Measurements from ENCODE around the gene FAR2. TPM values are rescaled to one million over a fixed set of nuclear protein-coding genes. Genes with fewer than 3 reads are reported as not detected.

Gene FAR2
- total RNA-seq, 1 donor, result 5.6 TPM

DNA sequence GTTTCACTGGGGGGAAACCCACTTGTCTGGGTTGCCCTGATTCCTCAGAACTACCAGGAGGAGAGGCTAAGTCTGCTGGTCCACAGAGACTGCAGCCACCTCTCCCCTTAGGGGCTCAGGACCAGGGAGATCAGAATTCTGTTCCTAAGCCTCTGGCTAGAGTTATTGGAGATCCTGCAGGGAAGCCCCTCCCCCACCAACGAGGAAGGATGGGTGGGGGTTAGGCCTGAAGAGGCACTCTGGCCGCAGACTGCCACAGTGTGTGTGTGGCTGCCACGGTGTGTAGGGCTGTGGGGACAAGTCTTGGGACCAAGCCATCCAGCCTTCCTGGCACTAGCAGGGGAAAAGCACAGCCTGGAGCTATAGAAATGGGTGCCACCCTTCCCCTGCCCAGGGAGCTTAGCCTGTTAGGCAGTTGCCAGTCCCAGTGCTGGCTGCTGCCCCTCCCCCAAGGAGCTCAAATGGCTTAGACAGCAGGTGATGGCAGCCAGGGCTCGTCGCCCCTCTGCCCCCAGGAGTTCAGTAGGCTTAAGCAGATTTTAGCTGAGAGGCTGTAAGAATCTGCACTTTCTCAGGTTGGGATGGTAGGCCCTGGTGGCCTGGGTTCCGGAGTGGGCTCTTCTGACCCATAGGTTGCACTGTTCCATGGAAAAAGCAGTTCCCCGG, 124.2 kb downstream of the FAR2 start:
- TF ChIP-seq, protein P1, sequence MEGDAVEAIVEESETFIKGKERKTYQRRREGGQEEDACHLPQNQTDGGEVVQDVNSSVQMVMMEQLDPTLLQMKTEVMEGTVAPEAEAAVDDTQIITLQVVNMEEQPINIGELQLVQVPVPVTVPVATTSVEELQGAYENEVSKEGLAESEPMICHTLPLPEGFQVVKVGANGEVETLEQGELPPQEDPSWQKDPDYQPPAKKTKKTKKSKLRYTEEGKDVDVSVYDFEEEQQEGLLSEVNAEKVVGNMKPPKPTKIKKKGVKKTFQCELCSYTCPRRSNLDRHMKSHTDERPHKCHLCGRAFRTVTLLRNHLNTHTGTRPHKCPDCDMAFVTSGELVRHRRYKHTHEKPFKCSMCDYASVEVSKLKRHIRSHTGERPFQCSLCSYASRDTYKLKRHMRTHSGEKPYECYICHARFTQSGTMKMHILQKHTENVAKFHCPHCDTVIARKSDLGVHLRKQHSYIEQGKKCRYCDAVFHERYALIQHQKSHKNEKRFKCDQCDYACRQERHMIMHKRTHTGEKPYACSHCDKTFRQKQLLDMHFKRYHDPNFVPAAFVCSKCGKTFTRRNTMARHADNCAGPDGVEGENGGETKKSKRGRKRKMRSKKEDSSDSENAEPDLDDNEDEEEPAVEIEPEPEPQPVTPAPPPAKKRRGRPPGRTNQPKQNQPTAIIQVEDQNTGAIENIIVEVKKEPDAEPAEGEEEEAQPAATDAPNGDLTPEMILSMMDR (IDR thresholded peaks at IDR 0.05; ENCODE audit: insufficient read depth, low read depth, low read length), result no peak
- H3K4me3 ChIP-seq (ENCODE audit: low read depth, low read length), result no peak overlapping the region
- no peak for DNase-seq (ENCODE audit: low read depth)

DNA sequence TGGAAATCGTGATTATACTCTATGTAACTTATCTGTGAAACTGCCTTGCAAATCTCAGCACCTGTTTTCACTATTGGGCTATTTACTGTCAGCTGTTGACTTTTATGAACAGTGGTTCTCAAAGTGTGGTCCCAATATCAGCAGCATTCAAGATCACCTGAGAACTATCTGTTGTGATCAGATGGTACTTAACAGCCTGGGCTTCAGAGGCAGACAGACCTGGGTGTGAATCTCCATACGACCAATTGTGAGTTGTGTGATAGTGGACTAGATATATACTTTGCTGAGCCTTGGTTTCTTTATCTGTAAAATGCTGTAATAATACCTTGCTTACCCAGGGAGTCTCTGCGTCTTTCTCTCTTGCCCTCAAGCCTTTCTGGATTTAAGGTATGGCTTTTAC, 126.8 kb downstream of the FAR2 start:
- TF ChIP-seq, protein P1 (IDR thresholded peaks at IDR 0.05; ENCODE audit: insufficient read depth, low read depth, low read length), result no peak
- no peak for DNase-seq (ENCODE audit: low read depth)
- H3K4me3 ChIP-seq (ENCODE audit: low read depth, low read length), result no peak overlapping the region

DNA sequence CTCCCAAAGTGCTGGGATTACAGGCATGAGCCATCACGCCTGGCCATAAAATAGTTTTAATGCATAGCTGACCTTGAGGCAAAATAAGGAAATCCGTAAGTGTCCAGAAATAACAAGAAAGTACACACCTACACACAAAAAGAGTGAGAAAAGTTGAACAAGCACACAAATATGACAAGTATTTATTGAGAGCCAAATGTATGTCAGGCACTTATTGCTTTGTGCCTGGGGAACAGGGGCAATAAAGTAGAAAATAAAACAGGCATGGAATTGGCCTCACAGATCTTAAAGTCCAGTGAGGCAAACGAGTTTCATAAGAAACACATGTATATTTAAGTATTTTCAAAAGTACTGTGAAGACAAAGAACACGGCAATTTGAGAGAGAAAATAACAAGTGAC, 128.2 kb downstream of the FAR2 start:
- DNase-seq (ENCODE audit: low read depth), result no peak

DNA sequence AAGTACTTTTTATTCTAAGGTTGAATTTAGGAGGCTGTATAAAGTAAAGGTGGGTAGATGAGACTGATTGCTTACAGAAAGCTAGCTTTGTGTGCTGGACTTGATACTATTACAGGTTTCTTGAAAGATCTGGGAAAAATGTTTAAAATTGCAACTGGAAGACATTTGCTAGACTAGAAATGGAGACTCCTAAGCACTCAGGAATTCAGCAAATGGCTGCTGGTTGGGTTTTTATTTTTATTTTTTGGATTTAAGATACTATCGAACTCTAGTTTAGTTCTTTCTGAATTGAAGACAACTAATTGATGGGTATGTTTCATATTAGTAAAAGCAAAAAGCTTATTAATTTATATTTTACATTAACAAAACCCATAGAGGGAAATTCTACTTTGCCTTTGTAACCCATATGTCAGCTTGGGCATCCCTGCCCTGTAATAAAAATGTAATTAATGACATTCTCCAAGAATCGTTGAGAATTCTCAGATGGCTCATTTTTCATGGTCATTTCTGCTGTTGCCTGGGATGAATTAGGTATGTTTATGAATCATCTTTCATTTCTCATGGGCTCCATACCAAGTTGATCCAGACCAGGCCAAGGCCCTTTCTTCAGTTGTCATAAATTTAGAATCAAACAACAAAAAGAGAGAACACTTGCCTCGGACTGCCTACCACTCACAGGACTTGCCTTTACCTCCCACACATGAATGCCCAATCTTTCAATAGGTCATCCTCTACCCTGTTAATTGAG, 129.8 kb downstream of the FAR2 start:
- peak; percentile 10 for DNase-seq (ENCODE audit: low read depth)
- TF ChIP-seq, protein P1 (IDR thresholded peaks at IDR 0.05; ENCODE audit: insufficient read depth, low read depth, low read length), result no peak
- no peak overlapping the region for H3K4me3 ChIP-seq (ENCODE audit: low read depth, low read length)

More for the DNA sequence above, 128.2 kb downstream of the FAR2 start:
- TF ChIP-seq, protein P1 (IDR thresholded peaks at IDR 0.05; ENCODE audit: insufficient read depth, low read depth, low read length), result no peak
- H3K4me3 ChIP-seq (ENCODE audit: low read depth, low read length), result no peak overlapping the region

DNA sequence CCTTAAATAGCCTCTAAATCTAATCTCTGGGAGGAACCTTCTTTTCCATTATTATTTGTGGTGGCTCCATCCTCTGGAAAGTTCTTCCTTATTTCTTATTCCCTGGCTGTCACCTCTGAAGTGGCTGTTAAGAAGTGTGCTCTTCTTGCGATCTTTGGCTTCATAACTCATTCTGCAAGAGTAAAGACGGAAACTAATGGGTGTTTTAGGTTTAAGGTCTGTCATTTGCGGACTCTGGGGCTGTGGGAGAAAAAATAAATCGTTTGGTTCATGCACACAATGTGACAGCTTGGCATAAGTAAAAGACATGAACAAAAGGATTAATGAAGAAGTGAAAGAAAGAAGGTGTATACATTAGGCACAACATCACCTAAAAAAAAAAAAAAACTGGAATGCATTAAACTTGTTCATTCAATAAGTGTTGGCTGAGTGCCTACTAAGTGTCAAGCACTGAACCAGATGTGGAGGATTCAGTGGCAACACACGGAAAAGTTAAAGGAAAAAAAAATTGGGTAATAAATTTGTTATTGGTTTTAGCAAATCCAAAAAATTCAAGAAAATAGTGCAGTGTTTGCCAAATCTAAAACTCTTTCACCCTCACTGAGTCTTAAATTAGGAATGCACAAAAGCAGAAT, 132.4 kb downstream of the FAR2 start:
- DNase-seq (ENCODE audit: low read depth), result no peak
- no peak overlapping the region for H3K4me3 ChIP-seq (ENCODE audit: low read depth, low read length)

DNA sequence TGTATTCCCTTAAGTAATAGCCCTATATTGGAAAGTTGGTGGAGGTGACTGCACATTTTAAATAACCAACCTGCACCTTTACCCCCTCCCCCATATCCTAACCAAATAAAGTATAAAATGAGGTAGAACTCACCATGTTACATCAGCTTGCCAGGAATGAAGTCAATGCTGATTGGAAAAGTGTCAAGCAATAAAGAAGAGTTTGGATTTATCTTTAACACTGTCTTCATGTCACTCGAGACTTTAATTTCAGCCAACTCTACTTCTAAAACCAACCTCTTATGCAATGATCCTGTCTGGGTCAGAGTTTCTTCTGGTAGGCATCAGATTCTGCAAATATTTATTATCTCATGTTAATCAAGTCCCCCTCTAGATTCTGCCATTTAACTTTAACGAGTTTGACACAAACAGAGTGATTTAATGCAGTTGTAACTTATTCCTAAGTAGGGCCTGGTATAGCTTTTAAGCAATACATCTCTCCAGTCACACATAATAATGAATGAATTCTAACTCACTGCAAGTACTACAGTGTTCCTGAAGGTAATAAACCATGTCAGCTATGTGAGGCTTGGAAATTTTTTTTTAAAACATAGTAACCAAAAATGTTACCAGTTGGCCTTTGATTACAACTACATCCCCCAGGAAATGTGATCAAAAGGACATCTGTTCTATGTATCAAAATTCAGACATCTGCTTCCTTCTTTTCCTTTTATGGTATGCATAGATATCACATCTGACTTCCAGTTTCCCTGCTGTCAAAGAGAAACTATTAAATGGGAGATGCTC, 133.1 kb downstream of the FAR2 start:
- H3K4me3 ChIP-seq (ENCODE audit: low read depth, low read length), result no peak overlapping the region
- peak; percentile 10 for DNase-seq (ENCODE audit: low read depth)
- TF ChIP-seq, protein P1 (IDR thresholded peaks at IDR 0.05; ENCODE audit: insufficient read depth, low read depth, low read length), result no peak

More for the DNA sequence above, 132.4 kb downstream of the FAR2 start:
- TF ChIP-seq, protein P1 (IDR thresholded peaks at IDR 0.05; ENCODE audit: insufficient read depth, low read depth, low read length), result no peak

All from fibroblast of villous mesenchyme (primary cell).